ENCODE data around the gene SYNDIG1.

Gene SYNDIG1

GRCh38 chr20:24469116-24469893 lies at the start of gene SYNDIG1:
Gene SYNDIG1, plus strand, starts transcription at chr20:24469629. Its CDS starts 73,469 bp downstream, at chr20:24543098.
- FAIRE-seq, result no peak

GRCh38 chr20:24419786-24420185 lies 49.6 kb upstream of the SYNDIG1 start:
- no peak for FAIRE-seq

- FAIRE-seq, result no peak
Measured at GRCh38 chr20:24420567-24420966, 48.9 kb upstream of the SYNDIG1 start.

- FAIRE-seq, result no peak
Measured at GRCh38 chr20:24421071-24421470, 48.4 kb upstream of the SYNDIG1 start.

- FAIRE-seq, result no peak
Measured at GRCh38 chr20:24422091-24422760, 47.2 kb upstream of the SYNDIG1 start.

GRCh38 chr20:24423390-24424313 lies 45.8 kb upstream of the SYNDIG1 start:
- FAIRE-seq, result no peak

GRCh38 chr20:24425523-24426135 lies 43.8 kb upstream of the SYNDIG1 start:
- FAIRE-seq, result no peak

GRCh38 chr20:24431279-24432045 lies 38.0 kb upstream of the SYNDIG1 start:
- FAIRE-seq, result no peak

GRCh38 chr20:24432046-24432442 lies 37.4 kb upstream of the SYNDIG1 start:
- FAIRE-seq, result no peak

- FAIRE-seq, result no peak
Measured at GRCh38 chr20:24436160-24436559, 33.3 kb upstream of the SYNDIG1 start.

GRCh38 chr20:24437196-24438082 lies 32.0 kb upstream of the SYNDIG1 start:
- no peak for FAIRE-seq

GRCh38 chr20:24438331-24438730 lies 31.1 kb upstream of the SYNDIG1 start:
- FAIRE-seq, result no peak

GRCh38 chr20:24439737-24440387 lies 29.6 kb upstream of the SYNDIG1 start:
- no peak for FAIRE-seq

- FAIRE-seq, result no peak
Measured at GRCh38 chr20:24441661-24442060, 27.8 kb upstream of the SYNDIG1 start.

GRCh38 chr20:24442909-24443308 lies 26.5 kb upstream of the SYNDIG1 start:
- FAIRE-seq, result no peak

GRCh38 chr20:24443436-24443835 lies 26.0 kb upstream of the SYNDIG1 start:
- FAIRE-seq, result no peak

- FAIRE-seq, result no peak
Measured at GRCh38 chr20:24444526-24445190, 24.8 kb upstream of the SYNDIG1 start.

- FAIRE-seq, result no peak
Measured at GRCh38 chr20:24445510-24446170, 23.8 kb upstream of the SYNDIG1 start.

GRCh38 chr20:24446811-24447210 lies 22.6 kb upstream of the SYNDIG1 start:
- FAIRE-seq, result no peak

Data from A204.1 (cell line).